ENCODE measurements around the gene SLC10A4.

The SLC10A4 gene

GRCh38 chr4:48489683-48490011 lies 6.5 kb downstream of the SLC10A4 start:
- H3K4me3 ChIP-seq (ENCODE audit: low read depth, low read length) = peak overlapping the region; percentile 34

GRCh38 chr4:48490012-48490679 lies 7.0 kb downstream of the SLC10A4 start, which contains the start of gene ZAR1:
TSS of gene ZAR1 (plus strand) at chr4:48490252. CDS start at chr4:48490292, 40 bp downstream.
- H3K4me3 ChIP-seq (ENCODE audit: low read depth, low read length) = peak within 1 kb of the TSS; percentile 34

GRCh38 chr4:48490680-48491513 lies 7.8 kb downstream of the SLC10A4 start:
- peak overlapping the region; percentile 15 for H3K4me3 ChIP-seq (ENCODE audit: low read depth, low read length)

DNA sequence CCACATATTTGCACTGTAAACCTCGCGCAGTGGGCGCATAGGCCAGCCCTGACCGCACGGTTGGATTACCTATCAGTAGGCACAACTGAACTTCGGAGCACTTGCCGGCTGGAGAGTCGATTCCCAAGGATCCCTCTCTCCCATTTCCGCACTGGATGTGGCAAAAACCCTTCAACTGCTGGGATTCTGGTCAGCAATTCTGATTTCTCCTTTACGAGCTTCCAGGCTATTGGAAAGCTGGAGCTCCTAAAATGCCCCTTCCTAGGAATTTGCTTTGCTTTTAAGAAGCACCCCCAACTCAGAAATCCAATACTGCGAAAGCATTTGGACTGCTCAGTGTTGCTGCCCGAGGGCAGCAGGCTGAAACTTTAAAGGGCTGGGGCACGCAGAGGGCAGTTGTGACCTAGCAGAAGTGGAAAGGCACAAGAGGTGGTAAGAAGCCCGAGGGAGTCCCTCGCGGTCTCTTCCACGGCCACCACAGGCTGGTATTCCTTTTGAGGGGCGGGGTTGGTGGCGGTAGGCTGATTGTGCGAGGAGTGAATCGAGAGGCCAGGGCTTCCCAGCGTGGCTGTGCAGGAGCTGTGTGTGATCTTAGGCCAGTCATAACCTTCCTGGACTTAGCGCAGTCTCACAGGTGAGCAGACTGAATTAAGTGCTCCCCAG lies 8.5 kb downstream of the SLC10A4 start:
- no peak overlapping the region for H3K4me3 ChIP-seq (ENCODE audit: low read depth, low read length)

DNA sequence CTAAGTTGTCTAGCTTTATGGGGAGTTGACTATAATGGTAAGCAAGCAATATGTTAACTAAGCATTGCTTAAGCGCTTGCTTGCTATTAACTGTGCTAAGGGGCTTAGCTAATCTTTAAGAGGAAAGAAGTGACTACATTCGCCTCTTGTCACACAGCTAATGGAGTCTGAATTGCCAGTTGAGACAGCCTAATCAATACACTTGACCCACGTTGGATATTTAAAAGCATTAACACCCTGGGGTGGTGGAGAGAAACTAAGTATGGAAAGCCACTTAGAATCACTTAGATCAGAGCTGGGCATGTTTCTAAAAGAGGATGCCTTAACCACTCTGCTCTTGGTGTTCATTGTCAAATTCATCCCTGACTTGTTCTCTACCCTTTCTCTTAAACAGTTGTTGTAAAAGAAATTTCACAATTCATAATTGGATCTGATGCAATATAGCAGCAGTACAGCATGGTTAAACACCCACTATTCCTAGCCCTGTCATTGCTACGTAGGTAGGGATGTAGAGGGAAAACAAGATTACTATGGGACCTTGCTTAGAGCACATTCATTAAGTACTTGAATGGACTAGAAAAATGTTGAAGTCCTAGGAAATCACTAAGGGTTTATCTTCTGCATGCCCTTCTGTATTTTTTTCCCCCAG lies 10.4 kb downstream of the SLC10A4 start:
- H3K4me3 ChIP-seq (ENCODE audit: low read depth, low read length) = no peak overlapping the region

GRCh38 chr4:48495941-48496340 lies 12.8 kb downstream of the SLC10A4 start:
- no peak overlapping the region for H3K4me3 ChIP-seq (ENCODE audit: low read depth, low read length)

DNA sequence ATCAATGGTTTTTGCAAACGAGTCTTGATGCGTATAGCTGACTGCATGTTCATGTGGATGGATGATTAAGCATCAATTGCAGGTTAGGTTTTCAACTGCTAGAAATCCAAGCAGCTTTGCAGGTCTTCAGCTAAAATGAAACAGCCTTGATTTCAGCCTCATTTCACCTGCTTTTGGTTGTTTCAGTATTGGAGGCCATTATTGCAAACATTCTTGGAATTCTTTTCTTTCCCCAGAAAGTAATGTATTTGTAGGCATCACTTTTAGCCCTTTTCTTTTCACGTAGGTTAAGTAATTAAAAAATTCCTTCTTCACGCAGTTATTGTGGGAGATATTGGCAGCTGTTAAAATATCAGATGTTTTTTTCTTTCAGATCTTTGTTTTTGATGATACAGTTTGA lies 15.8 kb downstream of the SLC10A4 start:
- no peak overlapping the region for H3K4me3 ChIP-seq (ENCODE audit: low read depth, low read length)

GRCh38 chr4:48499551-48500066 lies 16.5 kb downstream of the SLC10A4 start:
- H3K4me3 ChIP-seq (ENCODE audit: low read depth, low read length) = no peak overlapping the region

DNA sequence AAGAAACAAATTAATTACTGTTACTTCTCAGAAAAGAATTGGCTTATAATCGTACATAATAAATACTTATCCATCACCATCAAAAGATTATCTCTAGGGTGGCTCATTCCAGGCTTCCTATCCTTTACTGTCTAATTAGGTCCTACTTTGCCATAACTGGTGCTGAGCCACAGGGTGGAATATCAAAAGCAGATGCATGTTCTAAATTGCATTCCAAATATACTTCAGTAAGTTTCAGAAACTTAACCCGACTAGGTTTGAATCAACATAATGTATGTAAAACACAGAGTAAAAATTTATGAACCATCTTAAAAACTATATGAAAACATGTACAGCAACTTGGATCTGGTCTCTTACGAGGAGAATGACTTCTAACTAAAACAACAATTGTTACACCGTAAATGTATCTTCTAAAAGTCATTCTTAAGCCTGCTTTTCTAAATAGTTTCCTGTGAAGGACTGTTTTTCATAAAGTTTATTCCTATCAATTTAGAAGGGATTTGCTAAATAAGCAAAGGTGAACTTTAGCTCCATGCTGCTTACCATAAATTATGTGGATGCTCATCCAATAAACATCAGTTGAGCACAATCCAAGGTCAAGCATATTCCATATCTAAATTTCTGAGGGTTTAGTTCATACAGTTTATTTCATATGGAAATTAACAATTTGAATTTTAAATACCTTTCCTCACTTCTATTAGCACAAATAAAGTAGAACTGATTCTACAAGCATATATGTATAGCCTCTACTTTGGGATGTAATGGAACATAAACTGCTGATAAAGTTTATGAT lies 20.3 kb downstream of the SLC10A4 start:
- no peak overlapping the region for H3K4me3 ChIP-seq (ENCODE audit: low read depth, low read length)

GRCh38 chr4:48504026-48504330 lies 20.8 kb downstream of the SLC10A4 start:
- H3K4me3 ChIP-seq (ENCODE audit: low read depth, low read length) = no peak overlapping the region

DNA sequence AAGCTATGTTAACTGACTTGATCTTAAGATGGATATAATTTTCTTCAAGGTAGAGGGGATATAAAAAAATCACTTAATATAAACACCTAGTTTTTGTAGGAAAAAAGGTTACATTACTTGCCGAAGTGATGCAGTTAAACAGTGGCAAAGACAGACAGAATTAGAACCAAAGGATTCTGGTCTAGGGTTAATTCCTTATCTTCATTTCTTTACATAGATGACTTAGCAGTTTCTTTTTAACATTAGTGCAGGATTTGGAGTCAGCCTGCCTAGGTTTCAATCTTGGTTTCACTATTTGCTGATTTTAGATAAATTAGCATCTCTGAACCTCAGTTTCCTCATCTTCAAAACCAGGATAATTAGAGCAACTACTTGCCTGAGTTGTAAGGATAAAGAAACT lies 21.2 kb downstream of the SLC10A4 start:
- H3K4me3 ChIP-seq (ENCODE audit: low read depth, low read length) = no peak overlapping the region

- H3K4me3 ChIP-seq (ENCODE audit: low read depth, low read length) = no peak overlapping the region
Measured at GRCh38 chr4:48506716-48507115, 23.6 kb downstream of the SLC10A4 start.

GRCh38 chr4:48509543-48509942 lies 26.4 kb downstream of the SLC10A4 start:
- no peak overlapping the region for H3K4me3 ChIP-seq (ENCODE audit: low read depth, low read length)

- no peak overlapping the region for H3K4me3 ChIP-seq (ENCODE audit: low read depth, low read length)
Measured at GRCh38 chr4:48518143-48518542, 35.0 kb downstream of the SLC10A4 start.

DNA sequence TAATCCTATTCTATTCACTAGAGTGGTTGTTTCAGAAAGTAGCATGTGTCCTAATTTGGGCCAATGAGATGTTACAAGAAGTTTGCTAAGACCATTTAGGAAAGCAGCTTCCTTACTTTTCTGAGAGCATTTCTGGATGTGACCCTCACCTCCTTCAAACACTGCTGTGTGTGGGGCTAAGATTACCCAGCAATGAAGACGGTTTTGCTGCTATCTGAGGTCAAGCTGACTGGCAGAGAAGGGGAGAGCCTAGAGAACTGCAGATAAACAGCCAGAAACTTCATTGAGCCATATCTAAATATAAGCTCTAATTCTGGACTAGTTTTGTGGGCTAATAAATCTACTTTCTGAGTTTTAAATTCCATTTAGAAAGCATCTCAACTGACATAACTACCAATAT lies 43.3 kb downstream of the SLC10A4 start:
- H3K4me3 ChIP-seq (ENCODE audit: low read depth, low read length) = no peak overlapping the region

GRCh38 chr4:48538358-48538757 lies 55.2 kb downstream of the SLC10A4 start:
- no peak overlapping the region for H3K4me3 ChIP-seq (ENCODE audit: low read depth, low read length)
